ENCODE measurements around the gene ANKLE2.
A peak's percentile ranks its signal among the peaks of the same experiment; 100 is the strongest.
"Not testable (repeated sequence)": the region's sequence is repeated elsewhere in the genome, so short reads cannot be mapped to it uniquely, and the experiment has no call there.

The ANKLE2 gene

GRCh38 chr12:132776816-132777568 lies 15.4 kb upstream of the ANKLE2 start:
- DNase-seq (ENCODE audit: low spot score), result no peak

- not testable (repeated sequence) for DNase-seq (ENCODE audit: low spot score)
Observed at GRCh38 chr12:132776230-132776625, 14.6 kb upstream of the ANKLE2 start.

- DNase-seq (ENCODE audit: low spot score), result no peak
Observed at GRCh38 chr12:132775502-132776229, 14.0 kb upstream of the ANKLE2 start.

- DNase-seq (ENCODE audit: low spot score), result no peak
Observed at GRCh38 chr12:132774646-132775275, 13.1 kb upstream of the ANKLE2 start.

- DNase-seq (ENCODE audit: low spot score), result no peak
Observed at GRCh38 chr12:132774159-132774558, 12.5 kb upstream of the ANKLE2 start.

- DNase-seq (ENCODE audit: low spot score), result no peak
Observed at GRCh38 chr12:132773077-132773955, 11.7 kb upstream of the ANKLE2 start.

- DNase-seq (ENCODE audit: low spot score), result no peak
Observed at GRCh38 chr12:132772606-132773005, 11.0 kb upstream of the ANKLE2 start.

GRCh38 chr12:132771126-132771838 lies 9.7 kb upstream of the ANKLE2 start:
- no peak for DNase-seq (ENCODE audit: low spot score)

- DNase-seq (ENCODE audit: low spot score), result no peak
Observed at GRCh38 chr12:132766380-132767085, 4.9 kb upstream of the ANKLE2 start.

GRCh38 chr12:132765361-132765760 lies 3.7 kb upstream of the ANKLE2 start:
- DNase-seq (ENCODE audit: low spot score), result no peak

- no peak for DNase-seq (ENCODE audit: low spot score)
Observed at GRCh38 chr12:132764231-132764630, 2.6 kb upstream of the ANKLE2 start.

GRCh38 chr12:132761921-132762583 lies 420 bp upstream of the ANKLE2 start:
- DNase-seq (ENCODE audit: low spot score), result peak; percentile 87

GRCh38 chr12:132759359-132759758 lies 2.3 kb downstream of the ANKLE2 start:
- no peak for DNase-seq (ENCODE audit: low spot score)

- not testable (repeated sequence) for DNase-seq (ENCODE audit: low spot score)
Observed at GRCh38 chr12:132758825-132759224, 2.8 kb downstream of the ANKLE2 start.

GRCh38 chr12:132754160-132754932 lies 7.3 kb downstream of the ANKLE2 start:
- DNase-seq (ENCODE audit: low spot score), result peak; percentile 26

- not testable (repeated sequence) for DNase-seq (ENCODE audit: low spot score)
Observed at GRCh38 chr12:132753670-132754069, 8.0 kb downstream of the ANKLE2 start.

- no peak for DNase-seq (ENCODE audit: low spot score)
Observed at GRCh38 chr12:132748319-132748718, 13.3 kb downstream of the ANKLE2 start.

GRCh38 chr12:132747896-132748295 lies 13.7 kb downstream of the ANKLE2 start:
- DNase-seq (ENCODE audit: low spot score), result no peak

- no peak for DNase-seq (ENCODE audit: low spot score)
Observed at GRCh38 chr12:132747395-132747794, 14.2 kb downstream of the ANKLE2 start.
